ENCODE data around the gene MAGED1.

Gene MAGED1, protein sequence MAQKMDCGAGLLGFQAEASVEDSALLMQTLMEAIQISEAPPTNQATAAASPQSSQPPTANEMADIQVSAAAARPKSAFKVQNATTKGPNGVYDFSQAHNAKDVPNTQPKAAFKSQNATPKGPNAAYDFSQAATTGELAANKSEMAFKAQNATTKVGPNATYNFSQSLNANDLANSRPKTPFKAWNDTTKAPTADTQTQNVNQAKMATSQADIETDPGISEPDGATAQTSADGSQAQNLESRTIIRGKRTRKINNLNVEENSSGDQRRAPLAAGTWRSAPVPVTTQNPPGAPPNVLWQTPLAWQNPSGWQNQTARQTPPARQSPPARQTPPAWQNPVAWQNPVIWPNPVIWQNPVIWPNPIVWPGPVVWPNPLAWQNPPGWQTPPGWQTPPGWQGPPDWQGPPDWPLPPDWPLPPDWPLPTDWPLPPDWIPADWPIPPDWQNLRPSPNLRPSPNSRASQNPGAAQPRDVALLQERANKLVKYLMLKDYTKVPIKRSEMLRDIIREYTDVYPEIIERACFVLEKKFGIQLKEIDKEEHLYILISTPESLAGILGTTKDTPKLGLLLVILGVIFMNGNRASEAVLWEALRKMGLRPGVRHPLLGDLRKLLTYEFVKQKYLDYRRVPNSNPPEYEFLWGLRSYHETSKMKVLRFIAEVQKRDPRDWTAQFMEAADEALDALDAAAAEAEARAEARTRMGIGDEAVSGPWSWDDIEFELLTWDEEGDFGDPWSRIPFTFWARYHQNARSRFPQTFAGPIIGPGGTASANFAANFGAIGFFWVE

DNA sequence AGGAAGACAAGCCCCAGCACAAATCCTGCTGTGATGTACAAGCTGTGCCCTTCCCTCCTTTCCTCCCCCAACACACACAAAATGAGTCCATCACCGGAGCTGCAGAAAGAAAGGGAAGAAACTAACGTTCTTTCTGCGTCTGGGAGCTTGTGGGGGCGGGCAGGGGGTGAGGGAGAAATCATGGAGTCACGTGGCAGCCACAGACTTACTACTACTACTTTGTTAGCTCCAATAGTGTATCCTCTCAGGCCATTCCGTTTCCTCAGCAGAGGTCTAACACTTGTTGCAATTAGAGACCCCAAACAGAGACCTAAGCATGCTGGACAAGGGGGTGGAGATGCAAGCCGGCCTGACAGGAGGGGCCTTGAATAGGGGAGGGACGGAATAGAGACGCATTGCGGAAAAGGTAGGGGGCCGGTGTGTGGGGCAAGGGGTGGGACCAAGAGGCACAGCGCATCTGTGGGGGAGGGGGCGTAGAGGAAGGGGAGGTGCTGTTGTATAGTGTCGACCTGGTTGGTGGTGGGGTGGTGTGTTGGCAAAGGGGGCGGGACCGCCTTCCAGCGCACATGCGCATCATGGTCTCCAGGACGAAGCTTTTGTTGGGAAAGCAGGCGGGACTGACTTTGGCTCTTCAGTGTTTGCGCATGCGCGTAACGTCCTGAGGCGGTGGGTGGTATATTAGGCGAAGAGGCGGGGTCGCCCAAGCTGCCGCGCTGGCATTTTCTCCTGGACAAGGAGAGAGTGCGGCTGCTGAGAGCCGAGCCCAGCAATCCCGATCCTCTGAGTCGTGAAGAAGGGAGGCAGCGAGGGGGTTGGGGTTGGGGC lies at the start of gene MAGED1:
MAGED1 (plus strand) TSS at position 703 of the 825 bp plus-strand sequence. CDS start 682 bp downstream, outside the sequence.
- DNase-seq (ENCODE audit: low spot score) = no peak

DNA sequence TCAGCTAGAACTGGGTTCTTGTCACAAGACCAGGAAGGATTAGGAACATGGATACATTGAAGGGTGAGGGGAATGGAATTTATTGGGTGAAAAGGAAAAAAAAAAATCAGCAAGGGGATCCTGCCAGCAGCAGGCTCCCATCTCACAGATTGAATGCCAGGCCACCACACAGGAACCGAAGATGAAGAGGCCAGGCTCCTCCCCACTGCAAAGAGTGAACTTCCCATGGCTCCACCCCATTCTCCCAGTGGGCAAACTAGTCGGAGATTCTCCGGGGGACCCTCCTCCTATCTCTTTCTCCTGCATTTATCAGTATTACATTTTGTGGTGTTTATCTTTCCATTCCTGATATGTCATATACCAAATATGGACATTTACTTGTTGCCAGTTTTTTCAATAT lies 46.0 kb upstream of the MAGED1 start:
- DNase-seq (ENCODE audit: low spot score) = no peak

DNA sequence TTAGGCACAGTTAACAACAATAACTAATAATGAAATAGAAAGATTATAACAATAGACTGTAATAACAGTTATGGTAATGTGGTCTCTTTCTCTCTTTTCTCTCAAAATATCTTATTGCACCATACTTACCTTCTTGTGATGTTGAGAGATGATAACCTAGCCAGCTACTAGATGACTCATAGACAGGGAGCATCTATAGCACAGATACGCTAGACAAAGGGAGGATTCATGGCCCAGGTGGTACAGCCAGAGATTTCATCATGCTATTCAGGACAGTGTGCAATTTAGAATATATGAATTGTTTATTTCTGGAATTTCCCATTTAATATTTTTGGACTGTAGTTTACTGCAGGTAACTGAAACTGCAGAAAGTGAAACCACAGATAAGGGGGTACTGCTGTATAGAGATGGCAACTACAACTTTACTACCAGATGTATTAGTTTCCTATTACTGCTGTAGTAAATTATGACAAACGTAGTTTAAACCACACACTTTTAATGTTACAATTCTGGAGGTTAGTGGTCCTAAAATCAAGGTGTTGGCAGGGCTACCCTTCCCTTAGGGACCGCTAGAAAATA lies 41.8 kb upstream of the MAGED1 start:
- DNase-seq (ENCODE audit: low spot score) = no peak

DNA sequence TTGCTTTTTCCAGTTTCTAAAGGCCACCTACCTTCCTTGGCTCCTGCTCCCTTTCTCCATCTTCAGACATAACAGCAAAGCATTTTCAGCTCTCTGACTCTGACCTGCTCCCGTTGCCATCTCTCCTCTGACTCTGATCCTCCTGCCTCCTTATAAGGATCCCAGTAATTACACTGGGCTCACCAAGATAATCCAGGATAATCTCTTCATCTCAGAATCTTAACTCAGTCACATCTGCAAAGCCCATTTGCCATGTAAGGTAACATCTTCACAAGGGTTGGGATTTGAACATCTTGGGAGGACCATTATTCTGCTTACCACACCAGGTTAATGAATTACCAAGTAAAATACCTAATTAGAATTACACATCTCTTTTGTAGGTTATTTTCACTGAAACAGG lies 41.3 kb upstream of the MAGED1 start:
- no peak for DNase-seq (ENCODE audit: low spot score)

DNA sequence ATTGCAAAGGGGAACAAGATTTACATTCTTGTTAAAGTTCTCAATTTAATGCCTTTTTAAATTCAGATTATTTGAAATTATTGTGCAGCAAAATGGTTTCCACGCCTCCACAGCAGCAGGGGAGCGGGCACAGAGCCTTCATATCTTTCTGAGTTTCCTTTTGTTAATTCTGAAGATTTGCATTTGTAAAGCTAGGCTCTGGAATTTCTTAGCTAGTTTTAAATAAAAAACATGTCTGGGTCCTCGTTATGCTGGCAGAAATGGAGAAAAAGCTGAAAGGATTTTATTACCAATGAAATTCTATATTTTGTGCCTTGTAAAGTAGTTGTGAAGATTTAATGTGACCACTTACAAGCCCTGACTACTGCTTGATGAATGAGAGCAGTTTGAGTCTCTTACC lies 40.8 kb upstream of the MAGED1 start:
- no peak for DNase-seq (ENCODE audit: low spot score)

DNA sequence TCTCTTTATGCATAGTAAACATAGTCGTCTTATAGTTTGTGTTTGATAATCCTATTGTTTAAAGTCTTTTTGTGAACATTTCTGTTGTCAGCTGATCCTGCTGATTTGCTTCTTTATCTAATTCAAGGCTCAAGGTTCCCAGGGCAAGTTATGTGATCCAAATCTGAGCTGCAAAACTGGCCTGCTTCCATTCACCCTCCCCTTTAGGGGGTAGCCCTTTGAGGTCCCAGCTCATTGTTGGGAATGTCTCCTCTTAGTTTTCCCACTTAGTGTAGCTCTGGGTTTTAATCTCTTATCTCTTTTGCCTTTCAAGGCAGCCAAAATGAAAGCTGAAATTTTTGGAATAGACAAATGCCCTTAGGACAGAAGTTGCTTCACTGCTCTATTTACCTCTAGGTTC lies 40.2 kb upstream of the MAGED1 start:
- DNase-seq (ENCODE audit: low spot score) = no peak

DNA sequence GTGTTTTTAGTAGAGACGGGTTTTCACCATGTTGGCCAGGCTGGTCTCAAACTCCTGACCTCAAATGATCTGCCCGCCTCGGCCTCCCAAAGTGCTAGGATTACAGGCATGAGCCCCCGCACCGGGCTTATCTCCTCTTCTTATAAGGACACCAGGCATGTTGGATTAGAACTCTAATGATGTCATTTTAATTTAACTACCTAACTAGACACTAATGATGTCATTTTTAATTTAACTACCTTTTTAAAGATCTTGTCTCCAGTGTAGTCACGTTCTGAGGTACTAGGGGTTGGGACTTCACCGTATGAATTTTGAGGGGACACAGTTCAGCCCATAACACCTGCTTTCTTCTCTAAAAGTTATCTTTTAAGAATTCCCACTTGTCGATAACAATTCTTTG lies 37.7 kb upstream of the MAGED1 start:
- no peak for DNase-seq (ENCODE audit: low spot score)

DNA sequence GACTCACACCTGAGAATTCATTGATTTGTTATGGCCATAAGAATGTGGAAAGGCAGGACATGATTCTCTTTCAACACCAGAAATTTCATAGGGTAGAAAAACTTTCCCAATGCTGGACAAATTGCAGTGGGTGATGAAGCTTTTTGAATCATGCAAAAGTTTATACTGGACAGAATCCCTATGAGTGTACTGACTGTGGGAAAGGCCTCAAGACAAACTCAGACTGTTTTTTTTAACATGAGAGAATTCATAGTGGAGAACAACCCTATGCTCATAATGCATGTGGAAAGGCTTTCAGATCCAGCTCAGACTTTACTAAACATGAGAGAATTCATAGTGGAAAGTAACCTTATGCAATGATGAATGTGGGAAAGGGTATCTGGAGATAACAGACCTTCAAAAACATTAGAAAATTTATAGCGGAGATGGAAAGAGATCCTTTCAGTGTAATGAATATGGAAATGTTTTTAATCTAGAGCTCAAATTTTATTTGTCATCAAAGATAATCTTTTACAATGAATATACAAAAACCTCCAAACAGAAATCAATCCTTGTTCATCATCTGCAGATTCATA lies 36.2 kb upstream of the MAGED1 start:
- DNase-seq (ENCODE audit: low spot score) = no peak

DNA sequence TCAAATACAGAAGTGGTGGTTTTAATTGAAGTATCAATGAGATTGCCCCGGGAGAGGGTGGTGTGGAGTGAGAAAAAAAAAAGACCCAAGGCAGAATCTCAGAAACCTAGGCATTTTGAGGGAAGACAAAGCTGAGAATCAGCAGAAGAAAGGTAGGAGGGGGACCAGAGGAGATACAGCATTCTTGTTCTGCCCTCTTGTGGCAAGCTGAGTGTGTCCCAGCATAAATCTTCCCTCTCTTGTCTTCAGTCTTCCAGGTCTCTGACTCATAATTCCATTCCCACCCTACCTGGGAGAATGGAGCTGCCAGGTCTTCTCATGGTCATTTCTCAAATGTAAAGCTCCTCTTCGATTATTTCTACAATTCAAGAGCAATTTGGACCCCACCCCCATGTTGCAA lies 32.7 kb upstream of the MAGED1 start:
- DNase-seq (ENCODE audit: low spot score) = no peak

DNA sequence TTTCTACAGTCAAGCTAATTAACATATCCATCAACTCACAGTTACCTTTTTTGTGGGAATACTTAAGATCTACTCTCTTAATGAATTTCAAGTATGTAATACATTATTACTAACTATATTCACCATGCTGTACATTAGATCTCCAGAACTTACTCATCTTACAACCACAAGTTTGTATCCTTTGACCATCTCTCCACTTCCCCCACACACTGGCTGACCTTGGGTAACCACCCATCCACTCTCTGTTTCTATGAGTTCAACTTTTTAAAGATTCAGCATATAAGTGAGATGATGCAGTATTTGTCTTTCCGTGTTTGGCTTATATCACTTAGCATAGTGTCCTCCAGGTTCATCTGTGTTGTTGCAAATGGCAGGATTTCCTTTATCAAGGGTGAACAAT lies 30.5 kb upstream of the MAGED1 start:
- DNase-seq (ENCODE audit: low spot score) = no peak

DNA sequence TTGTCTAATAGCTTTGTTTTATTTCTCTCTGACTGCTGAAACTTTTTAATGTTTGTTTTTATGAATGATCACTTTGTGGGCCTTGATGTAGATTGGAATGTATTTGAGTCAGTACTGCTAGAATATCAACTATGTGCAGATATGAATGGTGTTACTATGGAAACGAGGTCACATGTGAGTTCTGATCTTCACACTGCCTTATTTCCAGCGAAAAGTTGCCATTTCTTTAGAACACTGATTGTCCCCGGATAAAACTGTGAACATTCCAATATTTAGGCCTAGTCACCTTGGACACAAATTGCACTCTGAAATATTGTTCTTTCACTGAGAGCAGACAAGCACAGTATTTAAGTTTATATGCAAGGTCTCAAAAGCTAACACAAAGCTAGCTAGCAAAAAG lies 27.2 kb upstream of the MAGED1 start:
- no peak for DNase-seq (ENCODE audit: low spot score)

DNA sequence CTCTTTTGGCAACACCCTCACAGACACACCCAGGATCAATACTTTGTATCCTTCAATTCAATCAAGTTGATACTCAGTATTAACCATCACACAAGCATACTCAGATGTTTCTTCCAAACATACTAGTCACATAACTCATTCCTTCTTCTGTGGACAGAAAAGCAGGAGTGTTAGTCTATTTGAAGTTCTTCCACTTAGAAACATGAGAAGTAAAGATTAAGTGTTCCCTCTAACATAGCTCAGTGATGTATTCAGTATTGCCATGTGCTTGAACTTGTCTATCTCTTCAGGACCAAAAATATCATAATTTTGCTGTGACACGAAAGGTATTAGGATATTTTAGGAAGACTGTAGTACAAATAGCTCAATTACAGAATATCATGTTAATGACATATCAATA lies 25.8 kb upstream of the MAGED1 start:
- DNase-seq (ENCODE audit: low spot score) = no peak

DNA sequence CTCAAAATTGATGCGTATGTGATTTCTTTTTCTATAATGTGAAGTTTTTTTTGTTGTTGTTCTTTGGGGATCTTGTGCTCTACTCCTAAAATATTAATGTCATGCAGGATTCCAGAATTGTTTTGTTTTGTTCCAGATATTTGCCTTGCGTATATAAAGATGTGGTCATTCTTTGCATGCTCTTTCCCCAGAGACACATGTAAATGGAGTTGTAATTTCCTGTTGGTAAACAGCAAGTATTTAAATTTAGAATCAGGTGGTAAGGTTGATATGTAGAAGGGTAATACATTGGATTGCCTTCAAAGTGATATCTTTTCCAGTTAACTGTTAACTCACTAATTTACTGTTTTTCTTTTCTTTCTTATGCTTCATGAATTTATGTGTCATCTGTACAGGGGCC lies 23.1 kb upstream of the MAGED1 start:
- no peak for DNase-seq (ENCODE audit: low spot score)

DNA sequence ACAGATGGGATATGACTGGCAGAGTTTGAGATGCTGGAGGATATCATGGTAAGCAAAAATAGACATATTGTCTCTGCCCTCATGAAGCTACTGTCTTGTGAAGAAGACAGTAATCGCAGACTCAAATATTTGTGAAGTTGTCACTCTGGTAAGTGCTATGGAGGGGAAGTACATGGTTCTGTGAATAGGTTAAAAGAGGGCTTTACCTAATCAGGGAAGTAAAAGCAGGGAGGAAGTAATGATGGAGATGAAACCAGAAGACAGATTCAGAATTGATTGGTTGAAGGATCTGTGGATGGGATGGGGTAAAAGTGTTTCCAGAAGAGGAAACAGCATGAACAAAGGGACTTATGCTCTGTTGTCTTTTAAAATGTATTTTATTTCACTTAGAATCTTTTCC lies 19.3 kb upstream of the MAGED1 start:
- DNase-seq (ENCODE audit: low spot score) = no peak

DNA sequence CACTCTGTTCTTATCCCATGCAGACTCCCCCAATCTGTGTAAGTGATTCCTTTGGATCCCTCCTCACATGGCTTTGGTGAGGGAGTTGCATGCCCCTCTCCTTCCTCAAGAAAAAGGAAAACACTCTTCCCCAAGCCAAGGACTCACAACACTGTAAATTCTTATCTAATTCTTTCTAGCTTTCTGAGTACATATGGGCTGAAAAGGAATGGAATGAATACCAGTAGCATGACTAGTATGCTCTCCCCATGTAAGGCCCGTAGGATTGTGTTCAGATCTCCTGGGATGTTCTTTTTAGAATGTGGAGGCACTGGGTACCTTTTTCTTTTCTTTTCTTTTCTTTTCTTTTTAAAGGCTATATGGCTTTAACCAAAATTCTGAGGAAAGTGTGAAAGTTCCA lies 17.0 kb upstream of the MAGED1 start:
- DNase-seq (ENCODE audit: low spot score) = no peak

DNA sequence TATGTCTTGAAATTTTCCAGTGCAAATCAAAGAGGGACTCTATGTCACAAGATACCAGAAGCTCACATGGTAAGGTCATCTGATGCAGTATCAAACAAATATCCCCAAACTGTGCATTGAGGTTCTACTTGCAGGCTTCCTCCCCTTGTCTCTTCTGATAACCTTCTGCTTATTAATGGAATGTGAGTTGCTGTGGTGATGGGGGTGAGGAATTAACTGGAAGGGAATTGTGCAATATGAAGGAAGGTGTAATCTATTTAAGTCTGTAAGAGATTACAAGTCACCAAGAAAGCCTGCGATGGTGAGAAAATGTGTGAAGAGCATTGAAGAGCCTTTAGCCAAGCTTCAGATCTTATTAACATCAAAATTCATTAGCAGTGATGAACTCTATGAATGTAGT lies 15.4 kb upstream of the MAGED1 start:
- DNase-seq (ENCODE audit: low spot score) = no peak

DNA sequence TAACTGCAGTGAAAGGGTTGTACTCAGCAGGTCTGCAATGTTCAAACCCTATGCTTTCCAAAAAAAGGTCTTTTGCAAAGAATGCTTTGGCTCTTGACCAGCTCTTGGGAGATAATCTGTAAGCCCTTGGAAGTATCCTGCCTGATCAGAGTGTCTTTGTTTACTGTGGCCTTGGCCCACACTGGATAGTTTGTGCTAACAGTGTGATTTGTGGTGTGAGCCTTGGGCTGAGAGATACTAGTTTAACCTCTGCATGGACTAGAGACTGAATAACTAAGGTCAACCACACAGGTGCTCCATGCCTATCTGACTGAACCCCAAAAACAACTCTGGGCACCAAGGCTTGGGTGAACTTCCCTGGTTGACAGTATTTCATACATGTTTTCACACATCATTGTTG lies 3.6 kb upstream of the MAGED1 start:
- no peak for DNase-seq (ENCODE audit: low spot score)

DNA sequence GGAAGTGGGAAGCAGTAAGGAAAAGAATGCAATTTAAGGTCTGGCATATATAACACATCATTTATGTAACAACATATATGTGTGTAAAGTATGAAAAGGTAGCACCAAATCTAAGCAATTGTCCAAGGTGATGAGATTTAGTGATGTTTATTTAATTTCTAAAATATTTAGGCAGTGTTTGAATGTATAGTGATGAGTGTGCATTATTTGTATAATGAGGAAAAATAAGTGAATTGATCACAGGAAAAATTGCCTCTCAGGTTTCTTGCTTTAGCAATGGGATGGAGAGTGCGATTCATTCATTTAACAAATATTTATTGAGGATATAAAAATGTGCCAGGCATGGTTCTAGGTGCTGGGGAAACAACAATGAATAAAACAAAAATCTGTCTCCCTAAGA lies 2.2 kb upstream of the MAGED1 start:
- no peak for DNase-seq (ENCODE audit: low spot score)

DNA sequence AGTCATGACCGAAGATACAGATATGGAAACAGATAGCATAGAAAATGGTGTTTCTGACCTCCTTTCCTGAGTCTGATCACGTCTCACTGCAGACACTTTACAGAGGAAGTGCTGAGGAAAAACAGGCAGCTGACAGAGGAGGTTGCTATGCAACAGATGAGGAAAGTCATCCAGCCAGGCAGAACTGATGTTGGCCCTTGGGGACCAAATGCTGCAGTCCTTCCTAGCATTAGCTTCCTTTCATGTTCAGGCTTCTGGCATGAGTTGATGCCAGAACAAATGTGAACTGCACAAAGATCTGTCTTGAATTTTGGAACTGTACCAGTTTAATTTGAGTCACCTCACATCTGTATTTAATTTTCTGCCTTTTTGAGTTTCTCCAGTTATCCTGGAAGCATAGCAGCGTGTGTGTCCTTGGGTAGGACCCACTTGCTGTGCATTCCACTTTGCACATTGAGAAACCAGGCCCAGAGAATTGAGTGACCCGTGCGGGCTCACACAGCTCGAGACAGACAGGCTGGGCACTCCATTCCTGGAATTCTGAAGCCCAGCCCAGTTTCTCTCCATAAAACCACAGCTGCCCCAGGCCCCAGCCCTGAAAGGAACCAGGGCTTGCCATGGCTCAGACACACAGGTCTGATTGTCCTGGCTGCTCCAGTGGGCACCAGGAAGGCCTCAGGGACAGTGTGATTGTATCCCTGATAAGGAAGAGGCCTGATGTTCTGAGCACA lies 1.4 kb upstream of the MAGED1 start:
- DNase-seq (ENCODE audit: low spot score) = no peak

DNA sequence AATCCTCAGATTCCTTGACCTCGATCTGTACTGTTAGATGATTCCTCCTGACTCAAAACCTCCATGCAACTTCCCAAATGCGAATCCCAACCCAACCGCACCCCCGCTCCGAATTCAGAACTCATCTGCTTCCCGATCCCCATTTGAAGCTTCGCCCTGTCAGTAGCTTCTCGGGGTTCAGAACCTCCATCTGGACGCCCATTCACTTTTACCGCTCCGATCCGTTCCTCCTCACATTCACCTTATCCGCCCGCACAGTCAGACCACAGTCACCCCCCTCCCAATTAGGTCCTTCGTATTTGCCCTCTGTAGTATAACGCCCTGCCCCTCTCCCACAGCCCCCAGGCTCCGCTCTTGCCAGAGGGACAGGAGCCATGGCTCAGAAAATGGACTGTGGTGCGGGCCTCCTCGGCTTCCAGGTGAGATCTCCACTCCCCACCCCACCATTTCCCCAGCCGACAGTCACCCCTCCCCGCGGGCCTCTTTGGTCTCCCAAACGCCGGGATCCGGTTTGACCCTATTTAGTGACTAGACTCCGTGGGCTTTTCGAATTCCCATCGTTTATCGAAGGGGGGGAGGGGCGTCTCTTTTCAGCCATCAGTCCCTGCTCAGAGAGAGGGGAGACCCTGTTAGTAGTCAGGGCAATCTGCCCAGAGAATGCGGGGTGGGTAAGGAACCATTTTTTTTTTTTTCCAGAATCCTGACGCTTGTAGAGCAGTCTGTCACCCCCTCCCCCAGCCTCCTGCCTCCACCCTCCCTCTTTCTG lies 691 bp downstream of the MAGED1 start:
- no peak for DNase-seq (ENCODE audit: low spot score)

All from HuH-7.5 (cell line).